Osteoblast (primary cell): ENCODE measurements around the gene WFDC8. TPM values are rescaled to one million over a fixed set of nuclear protein-coding genes. Genes with fewer than 3 reads are reported as not detected.
A peak's percentile ranks its signal among the peaks of the same experiment; 100 is the strongest.

Experiments used
- DNase-seq: peaks from one replicate; pipeline ENCODE4 v3.0.0; 2011; ENCODE audit warnings: low spot score, mixed read lengths; ENCODE audit not compliant: insufficient read length; ENCODE audit errors: missing footprints
- H2AFZ ChIP-seq: 2 replicates; pipeline ENCODE4 v1.6.0; 2011; ENCODE audit warnings: mild to moderate bottlenecking, low read length
- H3K27ac ChIP-seq: 2 replicates; pipeline ENCODE4 v1.5.1; 2011; ENCODE audit warnings: mild to moderate bottlenecking, low read depth, low read length, moderate library complexity
- H3K27me3 ChIP-seq: 2 replicates; pipeline ENCODE4 v1.6.0; 2012; ENCODE audit warnings: mild to moderate bottlenecking, control low read depth, inconsistent platforms, low read length, moderate library complexity; ENCODE audit not compliant: insufficient read depth
- H3K36me3 ChIP-seq: 2 replicates; pipeline ENCODE4 v1.5.1; 2011; ENCODE audit warnings: mild to moderate bottlenecking, low read length, control low read depth, moderate library complexity; ENCODE audit not compliant: insufficient read depth
- H3K4me1 ChIP-seq: 2 replicates; pipeline ENCODE4 v1.5.1; 2011; ENCODE audit warnings: mild to moderate bottlenecking, low read length, control low read depth, moderate library complexity; ENCODE audit not compliant: insufficient read depth
- H3K4me2 ChIP-seq: 2 replicates; pipeline ENCODE4 v1.6.0; 2011; ENCODE audit warnings: mild to moderate bottlenecking, low read length; ENCODE audit not compliant: insufficient read depth
- H3K4me3 ChIP-seq: fragments of 200-600 bp; sonication (generic); 3 replicates; pipeline ENCODE4 v1.5.1; 2012; ENCODE audit warnings: mild to moderate bottlenecking, low read length, inconsistent platforms; ENCODE audit not compliant: insufficient read depth
- H3K79me2 ChIP-seq: 2 replicates; pipeline ENCODE4 v1.6.0; 2012; ENCODE audit warnings: mild to moderate bottlenecking, low read length, control low read depth, inconsistent platforms; ENCODE audit not compliant: insufficient read depth
- H3K9me3 ChIP-seq: 2 replicates; pipeline ENCODE4 v1.5.1; 2011; ENCODE audit warnings: low read depth, low read length, control low read depth
- H4K20me1 ChIP-seq: 2 replicates; pipeline ENCODE4 v1.6.0; 2012; ENCODE audit warnings: mild to moderate bottlenecking, low read length, control low read depth; ENCODE audit not compliant: insufficient read depth
- total RNA-seq: library from RNA; depleted of rRNA; stranded (reverse); fragments of >200 nt; gene quantifications from 2 replicates; pipeline ENCODE4 v1.2.3, GENCODE V29; 2012
- TF ChIP-seq, protein P1 (sequence below): IDR thresholded peaks from 2 replicates; pipeline ENCODE4 v1.5.1; 2011; ENCODE audit warnings: mild to moderate bottlenecking, low read depth, low read length, moderate library complexity; ENCODE audit errors: extremely low read depth

The WFDC8 gene
- total RNA-seq, 1 donor: not detected

DNA sequence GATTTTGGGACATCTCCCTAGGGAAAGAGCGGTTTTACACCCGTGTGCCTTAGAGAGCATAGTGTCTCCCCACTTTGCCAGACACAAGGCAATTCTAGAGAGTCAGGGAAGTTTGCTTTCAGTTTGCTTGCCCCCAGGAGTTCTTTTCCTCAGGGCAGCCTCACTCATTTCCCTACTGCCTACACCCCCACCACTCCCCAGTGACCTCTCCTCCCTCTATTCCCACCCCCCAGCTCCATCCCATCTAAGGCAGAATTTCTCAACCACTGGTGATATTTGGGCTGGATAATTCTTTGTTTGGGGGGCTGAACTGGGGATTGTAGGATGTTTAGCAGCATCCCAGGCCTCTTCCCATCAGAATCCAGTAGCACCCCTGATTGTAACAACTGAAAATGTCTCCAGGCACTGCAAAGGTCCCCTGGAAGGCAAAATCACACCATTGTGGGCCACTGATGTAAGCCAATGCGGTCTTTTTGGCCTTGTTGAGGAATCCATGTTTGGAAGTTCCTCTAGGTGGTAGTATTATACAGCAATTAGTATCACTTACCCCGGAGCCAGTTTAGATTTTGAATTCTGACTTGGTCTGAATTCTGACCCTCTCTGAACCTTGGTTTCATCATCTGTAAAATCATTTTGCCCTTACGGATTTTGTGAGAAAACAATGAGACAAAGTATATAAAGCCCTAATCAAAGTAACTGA is 33.2 kb downstream of the WFDC8 start:
- Histone ChIP-seq H3K36me3 (no peaks in the 10 kb centered on the region), H3K79me2 (no peaks in the 10 kb centered on the region), H3K4me2 (no peak overlapping the region), H3K27ac (no peak overlapping the region), H3K4me3 (no peak overlapping the region), H3K4me1 (no peaks in the 10 kb centered on the region), H3K9me3 (no peaks in the 10 kb centered on the region), H2AFZ (no peak overlapping the region), H4K20me1 (no peaks in the 10 kb centered on the region), H3K27me3 (peaks cover 19% of the 10 kb centered on the region)
- TF ChIP-seq, protein P1, sequence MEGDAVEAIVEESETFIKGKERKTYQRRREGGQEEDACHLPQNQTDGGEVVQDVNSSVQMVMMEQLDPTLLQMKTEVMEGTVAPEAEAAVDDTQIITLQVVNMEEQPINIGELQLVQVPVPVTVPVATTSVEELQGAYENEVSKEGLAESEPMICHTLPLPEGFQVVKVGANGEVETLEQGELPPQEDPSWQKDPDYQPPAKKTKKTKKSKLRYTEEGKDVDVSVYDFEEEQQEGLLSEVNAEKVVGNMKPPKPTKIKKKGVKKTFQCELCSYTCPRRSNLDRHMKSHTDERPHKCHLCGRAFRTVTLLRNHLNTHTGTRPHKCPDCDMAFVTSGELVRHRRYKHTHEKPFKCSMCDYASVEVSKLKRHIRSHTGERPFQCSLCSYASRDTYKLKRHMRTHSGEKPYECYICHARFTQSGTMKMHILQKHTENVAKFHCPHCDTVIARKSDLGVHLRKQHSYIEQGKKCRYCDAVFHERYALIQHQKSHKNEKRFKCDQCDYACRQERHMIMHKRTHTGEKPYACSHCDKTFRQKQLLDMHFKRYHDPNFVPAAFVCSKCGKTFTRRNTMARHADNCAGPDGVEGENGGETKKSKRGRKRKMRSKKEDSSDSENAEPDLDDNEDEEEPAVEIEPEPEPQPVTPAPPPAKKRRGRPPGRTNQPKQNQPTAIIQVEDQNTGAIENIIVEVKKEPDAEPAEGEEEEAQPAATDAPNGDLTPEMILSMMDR: peak; percentile 56
- DNase-seq: peak; percentile 10

DNA sequence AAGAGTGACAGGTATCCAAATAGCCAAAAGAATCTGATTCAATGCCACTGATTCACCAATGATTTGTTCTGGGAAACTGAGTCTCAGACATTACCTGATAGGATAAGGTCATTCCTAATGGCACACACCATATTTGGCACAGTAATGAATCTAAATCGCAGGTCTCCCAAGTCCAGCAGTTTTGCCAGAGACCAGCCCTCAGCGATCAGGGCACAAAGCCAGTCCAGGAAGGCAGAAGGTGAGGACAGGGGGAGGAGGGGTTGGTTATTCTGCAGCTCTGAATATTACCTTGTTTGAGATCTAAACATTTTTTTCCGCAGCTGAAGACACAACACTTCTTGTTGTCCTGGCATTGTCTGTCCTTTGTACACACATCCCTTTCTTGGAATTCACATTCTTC is 33.7 kb downstream of the WFDC8 start:
- no peaks in the 10 kb centered on the region for H3K36me3 ChIP-seq
- H3K9me3 ChIP-seq: no peaks in the 10 kb centered on the region
- H3K4me3 ChIP-seq: no peak overlapping the region
- H3K27me3 ChIP-seq: peaks cover 19% of the 10 kb centered on the region
- H3K27ac ChIP-seq: no peak overlapping the region
- TF ChIP-seq, protein P1: no peak
- H3K79me2 ChIP-seq: no peaks in the 10 kb centered on the region
- H3K4me1 ChIP-seq: no peaks in the 10 kb centered on the region
- DNase-seq: no peak
- no peak overlapping the region for H2AFZ ChIP-seq
- H4K20me1 ChIP-seq: no peaks in the 10 kb centered on the region
- no peak overlapping the region for H3K4me2 ChIP-seq

DNA sequence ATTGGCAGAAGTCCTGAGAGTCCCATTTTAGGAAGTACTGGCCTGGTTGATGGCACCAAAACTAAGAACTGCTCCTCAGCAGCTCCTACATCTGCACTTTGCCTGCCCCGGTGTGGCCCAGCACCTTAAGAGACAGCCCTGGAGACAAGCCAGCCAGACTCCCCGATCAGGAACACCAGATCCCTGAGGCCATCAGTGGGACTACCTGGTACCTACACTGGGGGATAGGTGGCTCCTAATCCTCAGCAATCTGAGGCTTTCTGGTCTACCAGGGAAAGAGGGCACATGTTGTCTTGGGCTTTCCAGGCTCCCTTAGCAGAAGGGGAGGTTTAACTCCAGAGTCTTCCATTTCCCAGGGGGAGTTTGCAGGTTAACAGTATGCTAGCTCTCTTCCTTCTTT is 39.7 kb downstream of the WFDC8 start, which contains the start of gene WFDC6:
TSS of gene WFDC6 (minus strand) at position 101 of the 400 bp plus-strand sequence. CDS start at position 26, 75 bp downstream.
- no peaks in the 10 kb centered on the region for H3K9me3 ChIP-seq
- no peak within 1 kb of the TSS for H2AFZ ChIP-seq
- no peak for DNase-seq
- H3K4me1 ChIP-seq: no peaks in the 10 kb centered on the region
- no peaks in the 10 kb centered on the region for H3K36me3 ChIP-seq
- no peak within 1 kb of the TSS for H3K4me3 ChIP-seq
- peaks cover 32% of the 10 kb centered on the region for H3K27me3 ChIP-seq
- no peaks in the 10 kb centered on the region for H4K20me1 ChIP-seq
- no peak within 1 kb of the TSS for H3K27ac ChIP-seq
- no peak within 1 kb of the TSS for H3K4me2 ChIP-seq
- H3K79me2 ChIP-seq: no peaks in the 10 kb centered on the region
- TF ChIP-seq, protein P1: no peak

DNA sequence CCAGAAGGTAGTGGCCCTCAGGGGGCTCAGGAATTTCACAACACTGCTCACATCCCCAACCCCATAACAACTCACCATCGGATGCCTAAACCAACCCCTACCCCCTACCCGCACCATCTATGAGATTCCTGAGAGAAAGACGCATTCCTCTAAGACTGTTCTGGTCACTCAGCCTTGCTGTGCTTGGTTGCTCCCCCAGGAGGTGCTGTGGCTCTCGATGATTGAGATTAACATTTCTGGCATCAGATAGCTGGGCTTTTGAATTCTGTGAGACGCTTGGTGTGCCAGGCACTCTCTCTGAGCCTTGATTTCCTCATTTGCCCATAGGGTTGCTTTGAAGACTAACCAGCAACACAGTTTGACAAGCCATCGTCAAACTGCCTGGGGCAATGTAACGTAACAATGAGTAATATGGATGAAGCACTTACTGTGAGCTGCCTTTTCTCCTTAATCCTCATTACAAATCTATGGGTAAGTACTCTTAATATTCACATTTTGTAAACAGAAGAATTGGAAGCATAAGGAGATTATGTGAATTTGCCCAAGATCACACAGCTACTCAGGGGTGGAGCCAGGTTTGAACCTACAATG is 40.8 kb downstream of the WFDC8 start:
- Histone ChIP-seq H3K79me2 (no peaks in the 10 kb centered on the region), H3K4me1 (no peaks in the 10 kb centered on the region), H3K27me3 (peaks cover 27% of the 10 kb centered on the region), H3K4me2 (no peak overlapping the region), H3K27ac (no peak overlapping the region), H3K4me3 (no peak overlapping the region), H4K20me1 (no peaks in the 10 kb centered on the region), H3K9me3 (no peaks in the 10 kb centered on the region), H2AFZ (no peak overlapping the region), H3K36me3 (no peaks in the 10 kb centered on the region)
- TF ChIP-seq, protein P1: no peak
- DNase-seq: no peak
